ENCODE data around the gene DLGAP1.

Gene DLGAP1

GRCh38 chr18:3649633-3650426 lies 805.3 kb downstream of the DLGAP1 start:
- DNase-seq = no peak

- DNase-seq = no peak
These were observed 805.9 kb downstream of the DLGAP1 start for GRCh38 chr18:3649135-3649632.

GRCh38 chr18:3648641-3649040 lies 806.5 kb downstream of the DLGAP1 start:
- no peak for DNase-seq

GRCh38 chr18:3648200-3648599 lies 806.9 kb downstream of the DLGAP1 start:
- no peak for DNase-seq

GRCh38 chr18:3647636-3648035 lies 807.5 kb downstream of the DLGAP1 start:
- DNase-seq = no peak

- DNase-seq = no peak
These were observed 809.5 kb downstream of the DLGAP1 start for GRCh38 chr18:3645384-3646156.

- no peak for DNase-seq
These were observed 820.7 kb downstream of the DLGAP1 start for GRCh38 chr18:3634250-3634939.

- no peak for DNase-seq
These were observed 823.2 kb downstream of the DLGAP1 start for GRCh38 chr18:3631887-3632286.

- DNase-seq = no peak
These were observed 828.1 kb downstream of the DLGAP1 start for GRCh38 chr18:3626929-3627458.

- no peak for DNase-seq
These were observed 829.4 kb downstream of the DLGAP1 start for GRCh38 chr18:3625742-3626091.

- no peak for DNase-seq
These were observed 830.0 kb downstream of the DLGAP1 start for GRCh38 chr18:3624935-3625741.

- DNase-seq = no peak
These were observed 830.6 kb downstream of the DLGAP1 start for GRCh38 chr18:3624546-3624934.

- no peak for DNase-seq
These were observed 831.1 kb downstream of the DLGAP1 start for GRCh38 chr18:3623769-3624545.

GRCh38 chr18:3620146-3621119 lies 834.7 kb downstream of the DLGAP1 start:
- no peak for DNase-seq

GRCh38 chr18:3619746-3620145 lies 835.4 kb downstream of the DLGAP1 start:
- no peak for DNase-seq

- no peak for DNase-seq
These were observed 835.9 kb downstream of the DLGAP1 start for GRCh38 chr18:3619222-3619621.

- DNase-seq = no peak
These were observed 838.4 kb downstream of the DLGAP1 start for GRCh38 chr18:3616744-3617143.

- no peak for DNase-seq
These were observed 839.0 kb downstream of the DLGAP1 start for GRCh38 chr18:3616142-3616541.

GRCh38 chr18:3615374-3615985 lies 839.6 kb downstream of the DLGAP1 start:
- DNase-seq = no peak

GRCh38 chr18:3612315-3612714 lies 842.8 kb downstream of the DLGAP1 start:
- no peak for DNase-seq

Data from activated gamma-delta T cell (primary cell).